ENCODE results near the gene IGSF8. TPM values are rescaled to one million over a fixed set of nuclear protein-coding genes. Genes with fewer than 3 reads are reported as not detected.

Gene IGSF8
- total RNA-seq, 1 experiment from 2014 or later = 56.2 TPM

GRCh38 chr1:160064746-160065145, 33.7 kb downstream of the IGSF8 start:
- peaks cover 6% of the 10 kb centered on the region; the same call in 1 of the 2 replicates for H3K4me1 ChIP-seq (ENCODE audit: insufficient read depth, low read length)
- H2AFZ ChIP-seq (ENCODE audit: low read length) = no peak overlapping the region
- no peaks in the 10 kb centered on the region for H3K79me1 ChIP-seq (ENCODE audit: insufficient read depth, low read depth, low read length, poor library complexity, severe bottlenecking)
- H3K79me2 ChIP-seq (ENCODE audit: insufficient read depth, low read length) = no peaks in the 10 kb centered on the region
- no peak for TF ChIP-seq CTCF (conservative IDR thresholded peaks at IDR 0.05)
- no peak overlapping the region for H2BK5ac ChIP-seq (ENCODE audit: insufficient read length, low read length)
- no peak overlapping the region for H3K9ac ChIP-seq (ENCODE audit: extremely low read depth, insufficient read length, low read length)
- no peaks in the 10 kb centered on the region for H4K20me1 ChIP-seq (ENCODE audit: control insufficient read depth, insufficient read depth, insufficient read length)
- Mint-ChIP-seq H3K4me1 (peaks cover 49 to 50% of the 10 kb centered on the region in 2 experiments), H3K27ac (no peak overlapping the region), H3K36me3 (ENCODE audit: insufficient read depth in 1 of 3, low read depth in 3 of 3) (no peaks in the 10 kb centered on the region), H3K27me3 (ENCODE audit: low read depth) (peaks cover 45% of the 10 kb centered on the region), H3K9me3 (no peaks in the 10 kb centered on the region), H3K4me3 (no peak overlapping the region)
- no peak overlapping the region for H3K4me2 ChIP-seq (ENCODE audit: insufficient read depth, insufficient read length, low read length)
- no peaks in the 10 kb centered on the region for H3K23me2 ChIP-seq (ENCODE audit: insufficient read length, low read depth, low read length, poor library complexity, severe bottlenecking)
- H3K9me3 ChIP-seq (ENCODE audit: control insufficient read depth, low read depth, low read length) = no peaks in the 10 kb centered on the region
- no peak overlapping the region for H4K8ac ChIP-seq (replicated peaks; ENCODE audit: insufficient read length, low read depth, low read length)
- H3K23ac ChIP-seq (ENCODE audit: insufficient read length, low read depth, low read length) = no peak overlapping the region
- no peak for DNase-seq
- H4K5ac ChIP-seq (ENCODE audit: insufficient read length, low read depth, low read length) = no peak overlapping the region
- H2BK12ac ChIP-seq (ENCODE audit: insufficient read length, low read depth, low read length) = no peak overlapping the region
- no peak overlapping the region for H4K91ac ChIP-seq (ENCODE audit: insufficient read length, low read depth, low read length)
- H3K4ac ChIP-seq (ENCODE audit: low read depth, low read length) = no peak overlapping the region
- H3K27ac ChIP-seq (ENCODE audit: insufficient read length, low read depth, low read length) = no peak overlapping the region
- no peak overlapping the region for H2AK5ac ChIP-seq (ENCODE audit: insufficient read length, low read length)
- H2BK15ac ChIP-seq (ENCODE audit: low read depth, low read length) = no peak overlapping the region
- H2BK120ac ChIP-seq (ENCODE audit: low read depth, low read length, poor library complexity, severe bottlenecking) = no peak overlapping the region
- no peak overlapping the region for H3K18ac ChIP-seq (ENCODE audit: insufficient read length, low read depth, low read length)
- no peak overlapping the region for H3K56ac ChIP-seq (ENCODE audit: insufficient read length, low read depth, low read length)
- H3K27me3 ChIP-seq (ENCODE audit: insufficient read depth, low read length) = no peaks in the 10 kb centered on the region
- no peak overlapping the region for H3T11ph ChIP-seq (ENCODE audit: low read length)
- no CpG with 5 or more reads among the region's 3 CpGs for WGBS (ENCODE audit: extremely low coverage, insufficient read length, low lambda C conversion rate)
- no peak overlapping the region for H3K14ac ChIP-seq (ENCODE audit: insufficient read depth, low read length)
- no peak overlapping the region for H2BK20ac ChIP-seq (ENCODE audit: low read depth, low read length, poor library complexity, severe bottlenecking)

Measured in H9 (cell line).